ENCODE data around the gene ASB13.
"Not testable (repeated sequence)": the region's sequence is repeated elsewhere in the genome, so short reads cannot be mapped to it uniquely, and the experiment has no call there.

The ASB13 gene

GRCh38 chr10:5595994-5596471 is 70.4 kb downstream of the ASB13 start:
- no peaks in the 10 kb centered on the region for H3K9me3 ChIP-seq (ENCODE audit: control insufficient read depth, insufficient read depth, low read length)
- WGBS (ENCODE audit: insufficient coverage, insufficient read length) = no CpG with 5 or more reads among the region's 9 CpGs
- no peaks in the 10 kb centered on the region for H3K36me3 ChIP-seq (ENCODE audit: control insufficient read depth, insufficient read depth, low read length)
- no peaks in the 10 kb centered on the region for H3K27me3 ChIP-seq (ENCODE audit: control insufficient read depth, insufficient read depth, low read length)
- no peak overlapping the region for H3K27ac ChIP-seq (ENCODE audit: low read length)
- H3K4me1 ChIP-seq (ENCODE audit: control insufficient read depth, insufficient read depth, low read length) = 0 out of 2 replicates have a peak, but pooled peaks cover 1% of the 10 kb centered on the region
- no peak for DNase-seq (ENCODE audit: low read depth, low spot score)
- no peak overlapping the region for H3K4me3 ChIP-seq (ENCODE audit: low read length)

DNA sequence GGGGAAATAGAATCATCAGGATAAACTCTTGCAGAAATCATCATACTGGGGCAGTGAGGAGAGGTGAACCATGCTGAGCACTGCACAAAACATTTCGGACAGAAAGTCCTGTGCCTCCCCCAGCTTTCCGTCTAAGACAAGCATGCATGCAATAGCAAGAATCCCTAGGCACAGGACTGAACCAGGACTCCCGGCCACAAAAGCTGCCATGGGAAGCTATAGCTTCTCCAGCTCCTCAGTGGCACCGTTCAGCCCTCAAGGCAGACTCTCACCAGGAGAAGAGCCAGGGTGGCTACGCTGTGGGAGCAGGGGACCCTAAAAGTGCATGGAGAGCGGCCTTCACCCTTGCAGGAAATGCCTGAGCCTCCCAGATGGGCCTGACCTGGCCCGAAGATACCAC is 70.8 kb downstream of the ASB13 start:
- Histone ChIP-seq H3K27ac (ENCODE audit: low read length) (no peak overlapping the region), H3K9me3 (ENCODE audit: control insufficient read depth, insufficient read depth, low read length) (no peaks in the 10 kb centered on the region), H3K4me1 (ENCODE audit: control insufficient read depth, insufficient read depth, low read length) (0 out of 2 replicates have a peak, but pooled peaks cover 1% of the 10 kb centered on the region), H3K4me3 (ENCODE audit: low read length) (no peak overlapping the region), H3K27me3 (ENCODE audit: control insufficient read depth, insufficient read depth, low read length) (no peaks in the 10 kb centered on the region), H3K36me3 (ENCODE audit: control insufficient read depth, insufficient read depth, low read length) (no peaks in the 10 kb centered on the region)
- no CpG with 5 or more reads among the region's 7 CpGs for WGBS (ENCODE audit: insufficient coverage, insufficient read length)
- DNase-seq (ENCODE audit: low read depth, low spot score) = no peak

GRCh38 chr10:5595095-5595494 is 71.3 kb downstream of the ASB13 start:
- H3K9me3 ChIP-seq (ENCODE audit: control insufficient read depth, insufficient read depth, low read length) = no peaks in the 10 kb centered on the region
- H3K36me3 ChIP-seq (ENCODE audit: control insufficient read depth, insufficient read depth, low read length) = no peaks in the 10 kb centered on the region
- H3K27ac ChIP-seq (ENCODE audit: low read length) = no peak overlapping the region
- WGBS (ENCODE audit: insufficient coverage, insufficient read length) = no CpG with 5 or more reads among the region's 5 CpGs
- 0 out of 2 replicates have a peak, but pooled peaks cover 1% of the 10 kb centered on the region for H3K4me1 ChIP-seq (ENCODE audit: control insufficient read depth, insufficient read depth, low read length)
- no peaks in the 10 kb centered on the region for H3K27me3 ChIP-seq (ENCODE audit: control insufficient read depth, insufficient read depth, low read length)
- no peak overlapping the region for H3K4me3 ChIP-seq (ENCODE audit: low read length)
- no peak for DNase-seq (ENCODE audit: low read depth, low spot score)

- DNase-seq (ENCODE audit: low read depth, low spot score) = no peak
- no peaks in the 10 kb centered on the region for H3K27me3 ChIP-seq (ENCODE audit: control insufficient read depth, insufficient read depth, low read length)
- WGBS (ENCODE audit: insufficient coverage, insufficient read length) = no CpG with 5 or more reads among the region's 14 CpGs
These were observed 71.9 kb downstream of the ASB13 start for GRCh38 chr10:5594271-5595049.

DNA sequence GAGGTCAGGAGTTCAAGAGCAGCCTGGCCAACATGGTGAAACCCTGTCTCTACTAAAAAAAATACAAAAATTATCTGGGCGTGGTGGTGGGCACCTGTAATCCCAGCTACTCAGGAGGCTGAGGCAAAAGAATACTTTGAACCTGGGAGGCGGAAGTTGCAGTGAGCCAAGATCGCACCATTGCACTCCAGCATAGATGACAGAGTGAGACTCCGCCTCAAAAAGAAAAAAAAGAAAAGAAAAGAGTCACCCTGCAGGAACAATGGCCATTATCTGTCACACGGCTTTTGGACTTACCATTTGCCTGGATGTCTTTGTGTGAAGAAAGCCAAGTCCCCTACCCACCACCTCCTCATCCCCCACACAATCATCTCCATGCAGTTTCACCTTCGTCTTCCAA is 73.0 kb downstream of the ASB13 start:
- H3K9me3 ChIP-seq (ENCODE audit: control insufficient read depth, insufficient read depth, low read length); DNase-seq (ENCODE audit: low read depth, low spot score); H3K36me3 ChIP-seq (ENCODE audit: control insufficient read depth, insufficient read depth, low read length); H3K27me3 ChIP-seq (ENCODE audit: control insufficient read depth, insufficient read depth, low read length); H3K4me1 ChIP-seq (ENCODE audit: control insufficient read depth, insufficient read depth, low read length); H3K27ac ChIP-seq (ENCODE audit: low read length); H3K4me3 ChIP-seq (ENCODE audit: low read length): not testable (repeated sequence)
- no CpG with 5 or more reads among the region's 6 CpGs for WGBS (ENCODE audit: insufficient coverage, insufficient read length)

More at GRCh38 chr10:5594271-5595049, 71.9 kb downstream of the ASB13 start:
- Histone ChIP-seq H3K9me3 (ENCODE audit: control insufficient read depth, insufficient read depth, low read length) (no peaks in the 10 kb centered on the region), H3K4me1 (ENCODE audit: control insufficient read depth, insufficient read depth, low read length) (0 out of 2 replicates have a peak, but pooled peaks cover 1% of the 10 kb centered on the region), H3K36me3 (ENCODE audit: control insufficient read depth, insufficient read depth, low read length) (no peaks in the 10 kb centered on the region), H3K27ac (ENCODE audit: low read length) (no peak overlapping the region), H3K4me3 (ENCODE audit: low read length) (no peak overlapping the region)

DNA sequence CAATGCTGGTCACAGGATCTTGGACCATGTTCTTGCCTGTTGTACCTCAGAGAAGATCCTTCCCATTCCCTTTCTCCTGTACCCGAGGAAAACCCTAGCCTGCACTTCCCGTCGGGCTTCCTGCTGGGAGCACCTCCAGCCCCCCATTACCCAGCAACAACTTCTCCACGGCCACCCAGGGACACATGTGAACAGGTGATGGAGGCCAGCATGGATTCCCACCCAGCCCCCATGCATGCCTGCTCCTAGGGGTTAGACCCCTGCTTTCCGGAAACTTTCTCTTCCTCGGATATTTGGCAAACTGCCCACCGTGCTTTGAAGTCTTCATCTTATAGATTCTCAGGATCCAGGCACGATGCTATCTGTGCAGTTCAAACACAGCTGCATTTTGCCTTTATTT is 74.3 kb downstream of the ASB13 start:
- no peaks in the 10 kb centered on the region for H3K27me3 ChIP-seq (ENCODE audit: control insufficient read depth, insufficient read depth, low read length)
- H3K9me3 ChIP-seq (ENCODE audit: control insufficient read depth, insufficient read depth, low read length) = no peaks in the 10 kb centered on the region
- WGBS (ENCODE audit: insufficient coverage, insufficient read length) = no CpG with 5 or more reads among the region's 8 CpGs
- no peaks in the 10 kb centered on the region for H3K36me3 ChIP-seq (ENCODE audit: control insufficient read depth, insufficient read depth, low read length)
- H3K4me3 ChIP-seq (ENCODE audit: low read length) = no peak overlapping the region
- H3K27ac ChIP-seq (ENCODE audit: low read length) = no peak overlapping the region
- peaks cover 3% of the 10 kb centered on the region; the same call in 1 of the 2 replicates for H3K4me1 ChIP-seq (ENCODE audit: control insufficient read depth, insufficient read depth, low read length)
- DNase-seq (ENCODE audit: low read depth, low spot score) = no peak

DNA sequence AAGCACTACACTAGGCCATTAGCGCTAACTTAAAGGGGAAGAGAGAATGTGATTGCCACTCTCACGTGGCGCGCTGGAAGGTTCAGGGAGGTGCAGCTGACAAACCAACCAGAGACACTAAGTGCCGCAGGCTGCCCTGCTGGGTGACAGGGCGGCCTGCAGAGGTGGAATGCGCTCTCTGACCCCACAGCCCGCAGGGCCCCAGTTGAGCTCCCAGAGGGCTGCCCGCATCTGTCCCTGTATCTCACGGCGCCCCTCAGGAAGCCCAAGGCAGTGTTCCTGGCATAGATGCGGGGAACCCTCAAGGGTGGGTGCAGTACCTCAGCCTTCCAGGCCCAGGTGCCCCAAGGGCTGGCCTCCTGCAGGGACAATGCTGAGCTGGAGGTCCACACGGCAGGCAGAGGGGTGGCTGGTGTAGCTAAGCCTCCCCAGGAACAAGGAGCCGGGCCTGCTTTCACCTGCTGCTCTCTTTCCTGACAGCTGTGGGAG is 75.0 kb downstream of the ASB13 start:
- no peak for DNase-seq (ENCODE audit: low read depth, low spot score)
- Histone ChIP-seq H3K36me3 (ENCODE audit: control insufficient read depth, insufficient read depth, low read length) (no peaks in the 10 kb centered on the region), H3K4me1 (ENCODE audit: control insufficient read depth, insufficient read depth, low read length) (peaks cover 6% of the 10 kb centered on the region), H3K9me3 (ENCODE audit: control insufficient read depth, insufficient read depth, low read length) (no peaks in the 10 kb centered on the region), H3K27ac (ENCODE audit: low read length) (no peak overlapping the region), H3K27me3 (ENCODE audit: control insufficient read depth, insufficient read depth, low read length) (no peaks in the 10 kb centered on the region), H3K4me3 (ENCODE audit: low read length) (no peak overlapping the region)
- WGBS (ENCODE audit: insufficient coverage, insufficient read length) = no CpG with 5 or more reads among the region's 14 CpGs

- peaks cover 6% of the 10 kb centered on the region for H3K4me1 ChIP-seq (ENCODE audit: control insufficient read depth, insufficient read depth, low read length)
These were observed 75.6 kb downstream of the ASB13 start for GRCh38 chr10:5590816-5591215.

GRCh38 chr10:5589661-5590511 is 76.5 kb downstream of the ASB13 start:
- Histone ChIP-seq H3K27ac (ENCODE audit: low read length) (no peak overlapping the region), H3K27me3 (ENCODE audit: control insufficient read depth, insufficient read depth, low read length) (no peaks in the 10 kb centered on the region), H3K36me3 (ENCODE audit: control insufficient read depth, insufficient read depth, low read length) (no peaks in the 10 kb centered on the region), H3K4me3 (ENCODE audit: low read length) (no peak overlapping the region), H3K9me3 (ENCODE audit: control insufficient read depth, insufficient read depth, low read length) (no peaks in the 10 kb centered on the region), H3K4me1 (ENCODE audit: control insufficient read depth, insufficient read depth, low read length) (peaks cover 6% of the 10 kb centered on the region)
- no CpG with 5 or more reads among the region's 16 CpGs for WGBS (ENCODE audit: insufficient coverage, insufficient read length)
- DNase-seq (ENCODE audit: low read depth, low spot score) = no peak

More at GRCh38 chr10:5590816-5591215, 75.6 kb downstream of the ASB13 start:
- Histone ChIP-seq H3K36me3 (ENCODE audit: control insufficient read depth, insufficient read depth, low read length) (no peaks in the 10 kb centered on the region), H3K27me3 (ENCODE audit: control insufficient read depth, insufficient read depth, low read length) (no peaks in the 10 kb centered on the region), H3K4me3 (ENCODE audit: low read length) (no peak overlapping the region), H3K27ac (ENCODE audit: low read length) (no peak overlapping the region), H3K9me3 (ENCODE audit: control insufficient read depth, insufficient read depth, low read length) (no peaks in the 10 kb centered on the region)
- DNase-seq (ENCODE audit: low read depth, low spot score) = no peak
- no CpG with 5 or more reads among the region's 10 CpGs for WGBS (ENCODE audit: insufficient coverage, insufficient read length)

GRCh38 chr10:5589011-5589660 is 77.3 kb downstream of the ASB13 start:
- no peak for DNase-seq (ENCODE audit: low read depth, low spot score)
- Histone ChIP-seq H3K9me3 (ENCODE audit: control insufficient read depth, insufficient read depth, low read length) (no peaks in the 10 kb centered on the region), H3K4me1 (ENCODE audit: control insufficient read depth, insufficient read depth, low read length) (peaks cover 6% of the 10 kb centered on the region), H3K27me3 (ENCODE audit: control insufficient read depth, insufficient read depth, low read length) (no peaks in the 10 kb centered on the region), H3K36me3 (ENCODE audit: control insufficient read depth, insufficient read depth, low read length) (no peaks in the 10 kb centered on the region), H3K4me3 (ENCODE audit: low read length) (no peak overlapping the region), H3K27ac (ENCODE audit: low read length) (no peak overlapping the region)
- whole genome bisulfite sequencing (ENCODE audit: insufficient coverage, insufficient read length) = no CpG with 5 or more reads among the region's 14 CpGs

Data from iPS DF 6.9 (cell line).